GM23338 (cell line): ENCODE data around the gene CACNA1C.

Source experiments
- EZH2phosphoT487 ChIP-seq: fragments of 200-600 bp; sonication (generic); IDR thresholded peaks from one replicate; pipeline ENCODE4 v1.8.1; 2018; ENCODE audit warnings: antibody characterized with exemption; ENCODE audit not compliant: unreplicated experiment
- TF ChIP-seq, protein P1 (sequence below), 2 experiments: fragments of 200-600 bp in 1 of 2; sonication (generic) in 1 of 2; conservative IDR thresholded peaks; 2 replicates each; pipeline versions ENCODE4 v1.5.1 to v1.6.1; 2016 to 2017; ENCODE audit warnings: antibody characterized with exemption in 2 of 2, low read depth in 2 of 2, mild to moderate bottlenecking in 2 of 2, moderate library complexity in 1 of 2

DNA sequence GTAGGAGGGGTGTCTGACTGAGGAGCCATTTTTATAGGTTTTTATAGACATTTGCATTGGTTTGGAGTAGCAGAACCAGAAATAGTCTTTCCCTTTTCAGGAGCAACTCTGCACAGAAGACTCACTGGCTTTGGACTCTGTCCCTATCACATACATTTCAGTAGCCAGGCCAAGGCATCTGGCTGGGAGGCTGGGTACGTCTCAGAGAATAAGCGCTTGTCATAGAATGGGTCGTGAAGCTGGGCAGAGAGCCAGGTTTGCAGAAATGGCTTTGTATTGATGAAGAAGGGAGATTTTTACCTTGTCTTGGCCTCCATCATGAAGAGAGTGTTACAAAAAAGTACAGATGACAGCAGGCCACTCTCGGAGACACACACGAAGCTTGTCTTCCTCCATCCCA is 98.6 kb downstream of the CACNA1C start:
- TF ChIP-seq, protein P1, sequence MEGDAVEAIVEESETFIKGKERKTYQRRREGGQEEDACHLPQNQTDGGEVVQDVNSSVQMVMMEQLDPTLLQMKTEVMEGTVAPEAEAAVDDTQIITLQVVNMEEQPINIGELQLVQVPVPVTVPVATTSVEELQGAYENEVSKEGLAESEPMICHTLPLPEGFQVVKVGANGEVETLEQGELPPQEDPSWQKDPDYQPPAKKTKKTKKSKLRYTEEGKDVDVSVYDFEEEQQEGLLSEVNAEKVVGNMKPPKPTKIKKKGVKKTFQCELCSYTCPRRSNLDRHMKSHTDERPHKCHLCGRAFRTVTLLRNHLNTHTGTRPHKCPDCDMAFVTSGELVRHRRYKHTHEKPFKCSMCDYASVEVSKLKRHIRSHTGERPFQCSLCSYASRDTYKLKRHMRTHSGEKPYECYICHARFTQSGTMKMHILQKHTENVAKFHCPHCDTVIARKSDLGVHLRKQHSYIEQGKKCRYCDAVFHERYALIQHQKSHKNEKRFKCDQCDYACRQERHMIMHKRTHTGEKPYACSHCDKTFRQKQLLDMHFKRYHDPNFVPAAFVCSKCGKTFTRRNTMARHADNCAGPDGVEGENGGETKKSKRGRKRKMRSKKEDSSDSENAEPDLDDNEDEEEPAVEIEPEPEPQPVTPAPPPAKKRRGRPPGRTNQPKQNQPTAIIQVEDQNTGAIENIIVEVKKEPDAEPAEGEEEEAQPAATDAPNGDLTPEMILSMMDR (conservative IDR thresholded peaks at IDR 0.05; ENCODE audit: low read depth in 2 of 2) = no peak
- TF ChIP-seq EZH2phosphoT487 = no peak
